Measurements from ENCODE around the gene SDK1. TPM values are rescaled to one million over a fixed set of nuclear protein-coding genes. Genes with fewer than 3 reads are reported as not detected.

Gene SDK1
- total RNA-seq, 4 donors from 2014 or later = 1.2 to 1.8 (median 1.5) TPM

- Histone ChIP-seq H3K9me3 (no peaks in the 10 kb centered on the region), H3K27ac (no peak overlapping the region), H3K36me3 (no peaks in the 10 kb centered on the region), H3K4me1 (no peaks in the 10 kb centered on the region), H3K4me3 (no peak overlapping the region), H3K27me3 (no peaks in the 10 kb centered on the region)
- ATAC-seq (no peak), DNase-seq (no peak)
- intact Hi-C loops (cut with DNase I; ENCODE audit: low total_unique reads) (no loop called here), in situ Hi-C loops (cut with MboI; ENCODE audit: low sequenced_read_pairs in 4 of 4) (no loop called here)
- no peak for TF ChIP-seq POLR2A (IDR thresholded peaks at IDR 0.05)
- TF ChIP-seq CTCF (IDR thresholded peaks at IDR 0.05 in 4 of 5, conservative IDR thresholded peaks at IDR 0.05 in 1 of 5) = no peak
Observed at GRCh38 chr7:3309140-3309539, 8.1 kb downstream of the SDK1 start.

GRCh38 chr7:3309956-3310355 lies 8.9 kb downstream of the SDK1 start:
- DNase-seq (no peak), ATAC-seq (no peak)
- intact Hi-C loops (cut with DNase I; ENCODE audit: low total_unique reads) (no loop called here), in situ Hi-C loops (cut with MboI; ENCODE audit: low sequenced_read_pairs in 4 of 4) (no loop called here)
- H3K36me3 ChIP-seq = no peaks in the 10 kb centered on the region
- TF ChIP-seq POLR2A (IDR thresholded peaks at IDR 0.05) = no peak
- H3K9me3 ChIP-seq = no peaks in the 10 kb centered on the region
- H3K27ac ChIP-seq = no peak overlapping the region
- no peaks in the 10 kb centered on the region for H3K4me1 ChIP-seq
- no peaks in the 10 kb centered on the region for H3K27me3 ChIP-seq
- H3K4me3 ChIP-seq = no peak overlapping the region

GRCh38 chr7:3310884-3311283 lies 9.8 kb downstream of the SDK1 start:
- in situ Hi-C loops (cut with MboI; ENCODE audit: low sequenced_read_pairs in 4 of 4) (no loop called here), intact Hi-C loops (cut with DNase I; ENCODE audit: low total_unique reads) (no loop called here)
- ATAC-seq = no peak
- TF ChIP-seq CTCF (IDR thresholded peaks at IDR 0.05 in 4 of 5, conservative IDR thresholded peaks at IDR 0.05 in 1 of 5) (no peak), POLR2A (IDR thresholded peaks at IDR 0.05) (no peak)
- Histone ChIP-seq H3K9me3 (no peaks in the 10 kb centered on the region), H3K27me3 (no peaks in the 10 kb centered on the region), H3K4me3 (no peak overlapping the region), H3K4me1 (no peaks in the 10 kb centered on the region), H3K36me3 (no peaks in the 10 kb centered on the region), H3K27ac (no peak overlapping the region)
- DNase-seq = no peak

GRCh38 chr7:3312583-3312982 lies 11.5 kb downstream of the SDK1 start:
- Histone ChIP-seq H3K27ac (no peak overlapping the region), H3K27me3 (no peaks in the 10 kb centered on the region), H3K36me3 (no peaks in the 10 kb centered on the region), H3K4me3 (no peak overlapping the region), H3K4me1 (no peaks in the 10 kb centered on the region), H3K9me3 (no peaks in the 10 kb centered on the region)
- no peak for ATAC-seq
- intact Hi-C loops (cut with DNase I; ENCODE audit: low total_unique reads) = no loop called here
- in situ Hi-C loops (cut with MboI; ENCODE audit: low sequenced_read_pairs in 4 of 4) = no loop called here
- no peak for DNase-seq
- TF ChIP-seq POLR2A (IDR thresholded peaks at IDR 0.05) = no peak
- TF ChIP-seq CTCF (IDR thresholded peaks at IDR 0.05 in 4 of 5, conservative IDR thresholded peaks at IDR 0.05 in 1 of 5) = no peak

- Histone ChIP-seq H3K27ac (no peak overlapping the region), H3K4me3 (no peak overlapping the region), H3K9me3 (no peaks in the 10 kb centered on the region), H3K36me3 (no peaks in the 10 kb centered on the region), H3K4me1 (no peaks in the 10 kb centered on the region), H3K27me3 (no peaks in the 10 kb centered on the region)
- intact Hi-C loops (cut with DNase I; ENCODE audit: low total_unique reads) = no loop called here
- TF ChIP-seq POLR2A (IDR thresholded peaks at IDR 0.05) (no peak), CTCF (IDR thresholded peaks at IDR 0.05 in 4 of 5, conservative IDR thresholded peaks at IDR 0.05 in 1 of 5) (no peak)
- in situ Hi-C loops (cut with MboI; ENCODE audit: low sequenced_read_pairs in 4 of 4) = no loop called here
- no peak for ATAC-seq
- no peak for DNase-seq
Observed at GRCh38 chr7:3318874-3319273, 17.8 kb downstream of the SDK1 start.
